ENCODE data around the gene SCGB2B2.

The SCGB2B2 gene

GRCh38 chr19:34654796-34655195, 22.2 kb downstream of the SCGB2B2 start:
- H3K27ac ChIP-seq, result no peak overlapping the region
- no peaks in the 10 kb centered on the region for H3K36me3 ChIP-seq (ENCODE audit: insufficient read depth, low read length)

DNA sequence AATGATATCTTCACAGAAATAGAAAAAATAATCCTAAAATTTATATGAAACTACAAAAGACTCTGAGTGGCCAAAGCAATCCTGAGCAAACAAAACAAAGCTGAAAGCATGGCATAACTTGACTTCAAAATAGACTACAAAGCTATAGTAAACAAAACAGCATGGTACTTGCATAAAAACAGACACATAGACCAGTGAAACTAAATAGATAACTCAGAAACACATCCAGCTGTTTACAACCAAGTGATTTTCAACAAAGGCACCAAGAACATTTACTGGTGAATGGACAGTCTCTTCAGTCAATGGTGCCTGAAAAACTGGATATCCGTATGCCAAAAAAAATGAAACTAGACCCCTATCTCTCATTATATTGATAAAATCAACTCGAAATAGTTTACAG, 25.2 kb downstream of the SCGB2B2 start:
- DNase-seq (ENCODE audit: low read depth, low spot score), result no peak
- Histone ChIP-seq H3K36me3 (ENCODE audit: insufficient read depth, low read length) (no peaks in the 10 kb centered on the region), H3K4me3 (no peak overlapping the region), H3K9me3 (ENCODE audit: low read depth, low read length) (peaks cover 8% of the 10 kb centered on the region; the same call in 1 of the 2 replicates), H3K9ac (ENCODE audit: insufficient read length) (no peak overlapping the region), H3K27ac (no peak overlapping the region)
- TF ChIP-seq POLR2AphosphoS5 (IDR thresholded peaks at IDR 0.05; ENCODE audit: borderline replicate concordance, low read depth, low read length) (no peak), EZH2 (IDR thresholded peaks at IDR 0.05) (no peak), FOXP2 (optimal IDR thresholded peaks at IDR 0.05; ENCODE audit: control extremely low read depth, extremely low read length, insufficient read depth) (no peak)

More at GRCh38 chr19:34654796-34655195, 22.2 kb downstream of the SCGB2B2 start:
- TF ChIP-seq POLR2AphosphoS5 (IDR thresholded peaks at IDR 0.05; ENCODE audit: borderline replicate concordance, low read depth, low read length) (no peak), FOXP2 (optimal IDR thresholded peaks at IDR 0.05; ENCODE audit: control extremely low read depth, extremely low read length, insufficient read depth) (no peak), EZH2 (IDR thresholded peaks at IDR 0.05) (no peak)
- no peak overlapping the region for H3K9ac ChIP-seq (ENCODE audit: insufficient read length)
- no peak for DNase-seq (ENCODE audit: low read depth, low spot score)
- H3K4me3 ChIP-seq, result no peak overlapping the region
- peaks cover 8% of the 10 kb centered on the region; the same call in 1 of the 2 replicates for H3K9me3 ChIP-seq (ENCODE audit: low read depth, low read length)

- Histone ChIP-seq H3K36me3 (ENCODE audit: insufficient read depth, low read length) (no peaks in the 10 kb centered on the region), H3K27ac (no peak overlapping the region), H3K9ac (ENCODE audit: insufficient read length) (no peak overlapping the region), H3K4me3 (no peak overlapping the region), H3K9me3 (ENCODE audit: low read depth, low read length) (peaks cover 8% of the 10 kb centered on the region; the same call in 1 of the 2 replicates)
- DNase-seq (ENCODE audit: low read depth, low spot score), result no peak
- TF ChIP-seq POLR2AphosphoS5 (IDR thresholded peaks at IDR 0.05; ENCODE audit: borderline replicate concordance, low read depth, low read length) (no peak), EZH2 (IDR thresholded peaks at IDR 0.05) (no peak), FOXP2 (optimal IDR thresholded peaks at IDR 0.05; ENCODE audit: control extremely low read depth, extremely low read length, insufficient read depth) (no peak)
Observed at GRCh38 chr19:34649886-34650543, 26.9 kb downstream of the SCGB2B2 start.

- Histone ChIP-seq H3K36me3 (ENCODE audit: insufficient read depth, low read length) (no peaks in the 10 kb centered on the region), H3K9me3 (ENCODE audit: low read depth, low read length) (no peaks in the 10 kb centered on the region), H3K4me3 (no peak overlapping the region), H3K9ac (ENCODE audit: insufficient read length) (no peak overlapping the region), H3K27ac (no peak overlapping the region)
- TF ChIP-seq EZH2 (IDR thresholded peaks at IDR 0.05) (no peak), POLR2AphosphoS5 (IDR thresholded peaks at IDR 0.05; ENCODE audit: borderline replicate concordance, low read depth, low read length) (no peak), FOXP2 (optimal IDR thresholded peaks at IDR 0.05; ENCODE audit: control extremely low read depth, extremely low read length, insufficient read depth) (no peak)
- no peak for DNase-seq (ENCODE audit: low read depth, low spot score)
Observed at GRCh38 chr19:34645551-34645950, 31.4 kb downstream of the SCGB2B2 start.

- Histone ChIP-seq H3K36me3 (ENCODE audit: insufficient read depth, low read length) (no peaks in the 10 kb centered on the region), H3K27ac (no peak overlapping the region), H3K4me3 (no peak overlapping the region), H3K9me3 (ENCODE audit: low read depth, low read length) (no peaks in the 10 kb centered on the region), H3K9ac (ENCODE audit: insufficient read length) (no peak overlapping the region)
- TF ChIP-seq POLR2AphosphoS5 (IDR thresholded peaks at IDR 0.05; ENCODE audit: borderline replicate concordance, low read depth, low read length) (no peak), EZH2 (IDR thresholded peaks at IDR 0.05) (no peak), FOXP2 (optimal IDR thresholded peaks at IDR 0.05; ENCODE audit: control extremely low read depth, extremely low read length, insufficient read depth) (no peak)
- DNase-seq (ENCODE audit: low read depth, low spot score), result no peak
Observed at GRCh38 chr19:34644991-34645461, 31.9 kb downstream of the SCGB2B2 start.

GRCh38 chr19:34642241-34642640, 34.7 kb downstream of the SCGB2B2 start:
- no peaks in the 10 kb centered on the region for H3K36me3 ChIP-seq (ENCODE audit: insufficient read depth, low read length)
- no peaks in the 10 kb centered on the region for H3K9me3 ChIP-seq (ENCODE audit: low read depth, low read length)
- TF ChIP-seq POLR2AphosphoS5 (IDR thresholded peaks at IDR 0.05; ENCODE audit: borderline replicate concordance, low read depth, low read length), result no peak
- no peak for TF ChIP-seq FOXP2 (optimal IDR thresholded peaks at IDR 0.05; ENCODE audit: control extremely low read depth, extremely low read length, insufficient read depth)
- TF ChIP-seq EZH2 (IDR thresholded peaks at IDR 0.05), result no peak
- H3K27ac ChIP-seq, result no peak overlapping the region
- H3K9ac ChIP-seq (ENCODE audit: insufficient read length), result no peak overlapping the region
- no peak for DNase-seq (ENCODE audit: low read depth, low spot score)
- H3K4me3 ChIP-seq, result no peak overlapping the region

DNA sequence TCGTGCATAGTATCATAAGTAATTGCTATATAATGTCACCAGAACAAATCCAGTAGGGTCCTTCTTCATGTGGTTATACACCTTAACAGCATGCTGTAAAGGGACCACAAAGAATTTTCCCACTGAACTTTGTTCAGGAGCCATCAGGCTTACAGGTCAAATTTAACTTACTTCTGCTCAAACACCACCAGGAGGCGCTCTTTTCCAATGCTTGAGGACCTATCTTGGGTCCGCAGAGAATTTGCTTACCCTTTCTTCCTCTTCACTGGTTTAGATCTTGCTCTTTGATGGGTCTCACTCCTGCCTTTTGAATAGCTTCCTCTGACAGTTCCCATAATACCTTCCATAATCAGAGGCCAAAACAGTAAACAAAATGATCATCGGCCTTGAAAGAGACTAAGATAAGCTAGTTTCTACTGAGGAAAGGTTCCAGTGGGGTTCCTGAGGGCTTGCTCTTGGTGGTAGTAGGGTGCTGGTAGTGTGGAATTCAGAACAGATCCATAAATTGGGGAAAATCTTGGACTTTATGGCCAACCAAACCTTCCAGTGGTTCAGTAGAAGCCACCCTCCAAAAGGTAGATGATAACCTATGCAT, 37.4 kb downstream of the SCGB2B2 start:
- H3K9ac ChIP-seq (ENCODE audit: insufficient read length), result no peak overlapping the region
- no peaks in the 10 kb centered on the region for H3K36me3 ChIP-seq (ENCODE audit: insufficient read depth, low read length)
- no peak overlapping the region for H3K27ac ChIP-seq
- H3K4me3 ChIP-seq, result no peak overlapping the region
- TF ChIP-seq POLR2AphosphoS5 (IDR thresholded peaks at IDR 0.05; ENCODE audit: borderline replicate concordance, low read depth, low read length) (no peak), EZH2 (IDR thresholded peaks at IDR 0.05) (no peak), FOXP2 (optimal IDR thresholded peaks at IDR 0.05; ENCODE audit: control extremely low read depth, extremely low read length, insufficient read depth) (no peak)
- H3K9me3 ChIP-seq (ENCODE audit: low read depth, low read length), result no peaks in the 10 kb centered on the region
- DNase-seq (ENCODE audit: low read depth, low spot score), result peak; percentile 5

GRCh38 chr19:34633802-34634201, 43.2 kb downstream of the SCGB2B2 start:
- Histone ChIP-seq H3K27ac (no peak overlapping the region), H3K9ac (ENCODE audit: insufficient read length) (no peak overlapping the region), H3K36me3 (ENCODE audit: insufficient read depth, low read length) (no peaks in the 10 kb centered on the region), H3K9me3 (ENCODE audit: low read depth, low read length) (no peaks in the 10 kb centered on the region), H3K4me3 (no peak overlapping the region)
- no peak for TF ChIP-seq POLR2AphosphoS5 (IDR thresholded peaks at IDR 0.05; ENCODE audit: borderline replicate concordance, low read depth, low read length)
- no peak for TF ChIP-seq FOXP2 (optimal IDR thresholded peaks at IDR 0.05; ENCODE audit: control extremely low read depth, extremely low read length, insufficient read depth)
- TF ChIP-seq EZH2 (IDR thresholded peaks at IDR 0.05), result no peak
- DNase-seq (ENCODE audit: low read depth, low spot score), result no peak
